Motor neuron (in vitro differentiated cells): ENCODE measurements around the gene NR1I2. TPM values are rescaled to one million over a fixed set of nuclear protein-coding genes. Genes with fewer than 3 reads are reported as not detected.

Experiments
- ATAC-seq, 8 experiments: fragments of 200-7000 bp; cut with Tn5 transposase; replicated peaks in 6 of 8; 2 replicates each; pipeline ENCODE4 v1.8.0; 2021; ENCODE audit warnings: mild to moderate bottlenecking in 8 of 8, moderate library complexity in 8 of 8
- H3K27ac ChIP-seq, 2 donors: fragments of 250-450 bp; sonication (Bioruptor Pico); 2 replicates each; pipeline ENCODE4 v1.9.0; 2021; ENCODE audit warnings: antibody characterized with exemption in 2 of 2, mild to moderate bottlenecking in 2 of 2, moderate library complexity in 1 of 2
- H3K4me1 ChIP-seq, 2 donors: fragments of 250-450 bp; sonication (Bioruptor Pico); replicated peaks in 1 of 2; 2 replicates each; pipeline ENCODE4 v1.6.1; 2021; ENCODE audit warnings: antibody characterized with exemption in 2 of 2, mild to moderate bottlenecking in 2 of 2, moderate library complexity in 1 of 2
- H3K4me3 ChIP-seq, 5 donors: fragments of 250-450 bp; sonication (Bioruptor Pico); 2 replicates each; pipeline ENCODE4 v1.9.0; 2021; ENCODE audit warnings: antibody characterized with exemption in 5 of 5, mild to moderate bottlenecking in 5 of 5, moderate library complexity in 4 of 5
- WGBS, 10 experiments: fragments of 450-650 bp; shearing (Covaris generic); methylation state at CpG; one replicate each; pipeline ENCODE4 v1.0.0; 2022; 5-methylcytosine and 5-hydroxymethylcytosine counted together
- in situ Hi-C, 9 experiments: fragments of 400-800 bp; cut with MboI; loops; one replicate each; pipeline ENCODE4 v1.15.0; 2021; ENCODE audit warnings: low sequenced_read_pairs in 9 of 9, low pct_unique_long_range_greater_than_20kb in 2 of 9; ENCODE audit not compliant: unreplicated experiment in 9 of 9
- total RNA-seq, 8 experiments: library from RNA; unstranded; fragments of 300-600 nt; gene quantifications; 2 replicates each; pipeline versions ENCODE4 v1.2.3 to v1.2.4, GENCODE V29; 2022

The NR1I2 gene
- total RNA-seq, 8 experiments from 2014 or later, result 0.07 to 0.76 (median 0.33) TPM; not detected in 1

- no peak overlapping the region for H3K27ac ChIP-seq
- H3K4me1 ChIP-seq, result peaks cover 0 to 2% of the 10 kb centered on the region in 2 donors
- no peak overlapping the region for H3K4me3 ChIP-seq
- WGBS, 10 experiments, result 57 to 82% (median 76%) methylated on average over 1 to 6 of the region's 8 CpGs; no CpG with 5 or more reads in 3 of the 10 experiments
- in situ Hi-C loops, result no loop called here
- ATAC-seq, result no peak
These were observed 30.7 kb downstream of the NR1I2 start for GRCh38 chr3:119812491-119813058.

GRCh38 chr3:119815716-119816115 lies 33.8 kb downstream of the NR1I2 start:
- H3K4me1 ChIP-seq, result peaks cover 0 to 2% of the 10 kb centered on the region in 2 donors
- in situ Hi-C loops, result no loop called here
- no peak overlapping the region for H3K27ac ChIP-seq
- ATAC-seq, result no peak
- no peak overlapping the region for H3K4me3 ChIP-seq
- 0 to 100% (median 90%) methylated on average over 1 to 4 of the region's 8 CpGs; no CpG with 5 or more reads in 4 of the 10 experiments for WGBS, 10 experiments

- Histone ChIP-seq H3K27ac (no peak overlapping the region), H3K4me1 (peaks cover 0 to 2% of the 10 kb centered on the region in 2 donors), H3K4me3 (no peak overlapping the region)
- WGBS, 10 experiments, result 60 to 100% (median 94%) methylated on average over 1 to 9 of the region's 12 CpGs; no CpG with 5 or more reads in 3 of the 10 experiments
- in situ Hi-C loops, result no loop called here
- ATAC-seq, result peak in 3 of 8 experiments; percentile 15 to 23 (median 21)
These were observed 35.2 kb downstream of the NR1I2 start for GRCh38 chr3:119817071-119817470.

- 0 to 80% (median 51%) methylated on average over 1 to 11 of the region's 13 CpGs for WGBS, 10 experiments
- Histone ChIP-seq H3K27ac (no peak overlapping the region), H3K4me1 (peaks cover 2% of the 10 kb centered on the region in 2 donors), H3K4me3 (no peak overlapping the region)
- peak in 5 of 8 experiments; percentile 8 to 71 (median 30) for ATAC-seq
- in situ Hi-C loops, result no loop called here
These were observed 35.9 kb downstream of the NR1I2 start for GRCh38 chr3:119817583-119818363.

- ATAC-seq, result no peak
- H3K27ac ChIP-seq, result no peak overlapping the region
- WGBS, 10 experiments, result 77 to 100% (median 90%) methylated on average over 1 to 2 of the region's 2 CpGs; no CpG with 5 or more reads in 2 of the 10 experiments
- in situ Hi-C loops, result no loop called here
- peaks cover 2% of the 10 kb centered on the region in 2 donors for H3K4me1 ChIP-seq
- no peak overlapping the region for H3K4me3 ChIP-seq
These were observed 37.0 kb downstream of the NR1I2 start for GRCh38 chr3:119818937-119819336.

- 50 to 86% (median 79%) methylated on average over 1 to 2 of the region's 2 CpGs; no CpG with 5 or more reads in 3 of the 10 experiments for WGBS, 10 experiments
- no peak overlapping the region for H3K4me3 ChIP-seq
- in situ Hi-C loops, result no loop called here
- H3K27ac ChIP-seq, result no peak overlapping the region
- peaks cover 2% of the 10 kb centered on the region in 2 donors for H3K4me1 ChIP-seq
- peak in 2 of 8 experiments; percentile 45 to 59 for ATAC-seq
These were observed 37.9 kb downstream of the NR1I2 start for GRCh38 chr3:119819806-119820205.

GRCh38 chr3:119825820-119826219 lies 43.9 kb downstream of the NR1I2 start:
- WGBS, 10 experiments, result 83 to 100% (median 88%) methylated on average over 1 of the region's 1 CpG; no CpG with 5 or more reads in 5 of the 10 experiments
- in situ Hi-C loops, result no loop called here
- Histone ChIP-seq H3K4me1 (peaks cover 0 to 2% of the 10 kb centered on the region in 2 donors), H3K27ac (no peak overlapping the region), H3K4me3 (no peak overlapping the region)
- ATAC-seq, result no peak

GRCh38 chr3:119826711-119827608 lies 45.1 kb downstream of the NR1I2 start:
- WGBS, 10 experiments, result 71 to 98% (median 88%) methylated on average over 1 to 7 of the region's 7 CpGs
- in situ Hi-C loops, result no loop called here
- no peak for ATAC-seq
- Histone ChIP-seq H3K4me3 (no peak overlapping the region), H3K27ac (no peak overlapping the region), H3K4me1 (peaks cover 0 to 2% of the 10 kb centered on the region in 2 donors)

- WGBS, 10 experiments, result 14 to 100% (median 78%) methylated on average over 1 to 2 of the region's 2 CpGs; no CpG with 5 or more reads in 1 of the 10 experiments
- Histone ChIP-seq H3K27ac (no peak overlapping the region), H3K4me3 (no peak overlapping the region), H3K4me1 (no peaks in the 10 kb centered on the region)
- ATAC-seq, result peak in 3 of 8 experiments; percentile 4 to 70 (median 65)
- in situ Hi-C loops, result no loop called here
These were observed 47.5 kb downstream of the NR1I2 start for GRCh38 chr3:119829420-119829819.

GRCh38 chr3:119831022-119831421 lies 49.1 kb downstream of the NR1I2 start:
- ATAC-seq, result no peak
- H3K4me1 ChIP-seq, result no peaks in the 10 kb centered on the region
- WGBS, 10 experiments, result 67 to 100% (median 89%) methylated on average over 1 to 3 of the region's 3 CpGs; no CpG with 5 or more reads in 3 of the 10 experiments
- in situ Hi-C loops, result no loop called here
- no peak overlapping the region for H3K27ac ChIP-seq
- no peak overlapping the region for H3K4me3 ChIP-seq

- WGBS, 10 experiments, result 0 to 100% (median 42%) methylated on average over 1 of the region's 1 CpG; no CpG with 5 or more reads in 4 of the 10 experiments
- ATAC-seq, result peak in 4 of 8 experiments; percentile 23 to 95 (median 84)
- Histone ChIP-seq H3K4me1 (no peaks in the 10 kb centered on the region), H3K27ac (no peak overlapping the region), H3K4me3 (no peak overlapping the region)
- in situ Hi-C loops, result no loop called here
These were observed 50.1 kb downstream of the NR1I2 start for GRCh38 chr3:119831941-119832371.

GRCh38 chr3:119834754-119835370 lies 53.0 kb downstream of the NR1I2 start:
- H3K4me1 ChIP-seq, result no peaks in the 10 kb centered on the region

More at GRCh38 chr3:119834754-119835370, 53.0 kb downstream of the NR1I2 start:
- Histone ChIP-seq H3K27ac (no peak overlapping the region), H3K4me3 (no peak overlapping the region)
- in situ Hi-C loops, result no loop called here
- 20 to 100% (median 92%) methylated on average over 1 to 2 of the region's 2 CpGs; no CpG with 5 or more reads in 1 of the 10 experiments for WGBS, 10 experiments
- no peak for ATAC-seq
